HCT116 (cell line): ENCODE data around the gene NUDT9. TPM values are rescaled to one million over a fixed set of nuclear protein-coding genes. Genes with fewer than 3 reads are reported as not detected.

ENCODE experiments used
- ATAC-seq: fragments of 200-7000 bp; cut with Tn5 transposase; 2 replicates; pipeline ENCODE4 v1.9.1; 2020; ENCODE audit warnings: mild to moderate bottlenecking, moderate library complexity
- BruUV-seq: library from RNA; stranded (reverse); fragments of 400-500 nt; replicated peaks from 2 replicates; lab custom pipeline; 2021; lab: Mats Ljungman, UMichigan
- CTCF ChIA-PET: fragments of 300-600 bp; sonication (Branson Sonifier 250); formaldehyde crosslinking; loops from one replicate; lab custom pipeline; 2021; ENCODE audit warnings: antibody characterized with exemption; lab: Charles Lee
- POLR2A ChIA-PET: fragments of 300-600, 350-600 bp; sonication (Branson Sonifier 250); formaldehyde crosslinking; loops from one replicate; lab custom pipeline; 2021; ENCODE audit warnings: antibody characterized with exemption; lab: Charles Lee
- RAD21 ChIA-PET, 2 experiments: fragments of 300-600 bp; sonication (Branson Sonifier 250); formaldehyde crosslinking; loops; one replicate each; lab custom pipeline; 2023; ENCODE audit warnings: low total read pairs in 2 of 2; ENCODE audit not compliant: uncharacterized antibody in 2 of 2, unreplicated experiment in 2 of 2, low non-redundant PET in 1 of 2; lab: Charles Lee
- DNase-seq: peaks from one replicate; pipeline ENCODE4 v3.0.0-alpha.2; 2010; ENCODE audit warnings: low read depth, low spot score
- H2AFZ ChIP-seq: fragments of 200-600 bp; shearing (Covaris generic), sonication (generic); 2 replicates; pipeline ENCODE4 v1.6.1; 2017; ENCODE audit warnings: low read depth, mixed run types, mixed read lengths, antibody characterized with exemption, low read length; ENCODE audit not compliant: poor library complexity, severe bottlenecking
- H3K27ac ChIP-seq: 2 replicates; pipeline ENCODE4 v1.5.1; 2012; ENCODE audit warnings: low read depth, low read length
- H3K27me3 ChIP-seq: fragments of 200-600 bp; sonication (generic); 2 replicates; pipeline ENCODE4 v1.6.1; 2016; ENCODE audit warnings: mixed run types, low read length, mixed read lengths; ENCODE audit not compliant: insufficient read depth
- H3K36me3 ChIP-seq, 2 experiments: fragments of 200-500 bp in 1 of 2; fragments of 200-600 bp in 1 of 2; sonication (Bioruptor generic) in 1 of 2; sonication (generic) in 1 of 2; 2 replicates each; pipeline versions ENCODE4 v1.5.1 to v1.6.1; 2014 to 2016; ENCODE audit warnings: low read length in 2 of 2, inconsistent platforms in 1 of 2, mixed read lengths in 1 of 2, mixed run types in 1 of 2; ENCODE audit not compliant: insufficient read depth in 2 of 2, control insufficient read depth in 1 of 2
- H3K4me1 ChIP-seq, 2 experiments: fragments of 200-600 bp in 1 of 2; sonication (generic) in 1 of 2; 2 replicates each; pipeline versions ENCODE4 v1.5.1 to v1.6.1; 2012 to 2017; ENCODE audit warnings: low read length in 2 of 2, inconsistent platforms in 1 of 2, mild to moderate bottlenecking in 1 of 2, mixed read lengths in 1 of 2, mixed run types in 1 of 2, moderate library complexity in 1 of 2; ENCODE audit not compliant: insufficient read depth in 2 of 2, control insufficient read depth in 1 of 2
- H3K4me2 ChIP-seq: fragments of 200-600 bp; sonication (generic); 2 replicates; pipeline ENCODE4 v1.6.1; 2017; ENCODE audit warnings: mixed run types, low read length, mixed read lengths
- H3K4me3 ChIP-seq, 2 experiments: fragments of 200-600 bp in 1 of 2; sonication (generic) in 1 of 2; replicated peaks in 1 of 2; 2 replicates each; pipeline ENCODE4 v1.5.1; 2011 to 2016; ENCODE audit warnings: low read length in 2 of 2, control low read depth in 1 of 2, low read depth in 1 of 2, mild to moderate bottlenecking in 1 of 2, mixed read lengths in 1 of 2, mixed run types in 1 of 2
- H3K79me2 ChIP-seq: fragments of 200-600 bp; sonication (generic); 2 replicates; pipeline ENCODE4 v1.6.1; 2017; ENCODE audit warnings: mild to moderate bottlenecking, mixed run types, low read length, moderate library complexity, mixed read lengths; ENCODE audit not compliant: insufficient read depth
- H3K9ac ChIP-seq: fragments of 200-600 bp; sonication (generic); 2 replicates; pipeline ENCODE4 v1.6.1; 2016; ENCODE audit warnings: low read length, mixed read lengths
- H3K9me2 ChIP-seq: fragments of 200-600 bp; sonication (generic), shearing (Covaris generic); 2 replicates; pipeline ENCODE4 v1.6.1; 2017; ENCODE audit warnings: mixed run types, mild to moderate bottlenecking, moderate library complexity; ENCODE audit not compliant: insufficient read depth
- H3K9me3 ChIP-seq, 2 experiments: fragments of 200-500 bp in 1 of 2; fragments of 200-600 bp in 1 of 2; sonication (Bioruptor generic) in 1 of 2; sonication (generic) in 1 of 2; 2 replicates each; pipeline ENCODE4 v1.6.1; 2014 to 2017; ENCODE audit warnings: low read length in 2 of 2, mixed read lengths in 2 of 2, inconsistent platforms in 1 of 2, low read depth in 1 of 2, mild to moderate bottlenecking in 1 of 2, mixed run types in 1 of 2, moderate library complexity in 1 of 2; ENCODE audit not compliant: control insufficient read depth in 1 of 2, insufficient read depth in 1 of 2
- H4K20me1 ChIP-seq: fragments of 200-600 bp; sonication (generic), shearing (Covaris generic); 2 replicates; pipeline ENCODE4 v1.6.1; 2017; ENCODE audit warnings: mixed run types, mild to moderate bottlenecking, moderate library complexity; ENCODE audit not compliant: insufficient read depth
- ATF3 ChIP-seq: IDR thresholded peaks from 2 replicates; pipeline ENCODE4 v1.6.1; 2012
- CBX3 ChIP-seq: IDR thresholded peaks from 2 replicates; pipeline ENCODE4 v1.6.1; 2012; ENCODE audit warnings: low read depth
- CEBPB ChIP-seq: IDR thresholded peaks from 2 replicates; pipeline ENCODE4 v1.6.1; 2012; ENCODE audit warnings: low read depth
- CTCF ChIP-seq, 3 experiments: fragments of 200-600 bp in 1 of 3; sonication (generic) in 1 of 3; IDR thresholded peaks in 2 of 3; conservative IDR thresholded peaks in 1 of 3; 2 replicates each; pipeline ENCODE4 v1.5.1; 2012 to 2017; ENCODE audit warnings: low read depth in 2 of 3, low read length in 2 of 3, antibody characterized with exemption in 1 of 3, borderline replicate concordance in 1 of 3, control low read depth in 1 of 3, mild to moderate bottlenecking in 1 of 3, mixed read lengths in 1 of 3, mixed run types in 1 of 3, moderate library complexity in 1 of 3; ENCODE audit not compliant: insufficient read depth in 1 of 3
- ELF1 ChIP-seq: IDR thresholded peaks from 2 replicates; pipeline ENCODE4 v1.6.1; 2012; ENCODE audit warnings: low read depth, borderline replicate concordance
- EZH2 ChIP-seq: fragments of 200-600 bp; sonication (generic); IDR thresholded peaks from 2 replicates; pipeline ENCODE4 v1.6.1; 2017; ENCODE audit warnings: antibody characterized with exemption, mixed run types
- JUND ChIP-seq: IDR thresholded peaks from 2 replicates; pipeline ENCODE4 v1.6.1; 2012
- RAD21 ChIP-seq: IDR thresholded peaks from 2 replicates; pipeline ENCODE4 v1.6.1; 2012; ENCODE audit warnings: low read depth, mild to moderate bottlenecking
- SIN3A ChIP-seq: IDR thresholded peaks from 2 replicates; pipeline ENCODE4 v1.6.1; 2012; ENCODE audit warnings: low read depth
- SP1 ChIP-seq: IDR thresholded peaks from 2 replicates; pipeline ENCODE4 v1.6.1; 2012; ENCODE audit warnings: low read depth
- TCF7L2 ChIP-seq: IDR thresholded peaks from 2 replicates; pipeline ENCODE4 v1.7.0; 2011; ENCODE audit warnings: borderline replicate concordance, inconsistent platforms; ENCODE audit not compliant: insufficient read depth, insufficient read length; ENCODE audit errors: extremely low read depth
- YY1 ChIP-seq: IDR thresholded peaks from 2 replicates; pipeline ENCODE4 v1.6.1; 2011; ENCODE audit warnings: low read length, low read depth, moderate library complexity, mild to moderate bottlenecking; ENCODE audit not compliant: insufficient replicate concordance; ENCODE audit errors: extremely low read depth
- ZBTB33 ChIP-seq: IDR thresholded peaks from 2 replicates; pipeline ENCODE4 v1.6.1; 2011; ENCODE audit warnings: mild to moderate bottlenecking, low read length, moderate library complexity; ENCODE audit not compliant: insufficient replicate concordance; ENCODE audit errors: extremely low read depth
- ZFX ChIP-seq: fragments of 450-650 bp; IDR thresholded peaks from 2 replicates; pipeline ENCODE4 v1.6.1; 2017
- intact Hi-C: fragments of 100-400 bp; cut with micrococcal nuclease; formaldehyde crosslinking; loops from 2 replicates; pipeline ENCODE4 v1.10.0; 2022
- total RNA-seq: library from RNA; stranded (reverse); gene quantifications from one replicate; pipeline ENCODE4 v1.2.1, GENCODE V29; 2021; ENCODE audit not compliant: unreplicated experiment

Gene NUDT9
- total RNA-seq, 1 experiment from 2014 or later: 13.5 TPM

- ChIA-PET POLR2A (interaction anchor here (2.0 kb wide), 1 partner anchor 9 kb away, joined by 12 read pairs; the partner anchor contains the start of gene HSD17B11), RAD21 (no interaction called here), CTCF (interaction anchor here (1.1 kb wide), 1 partner anchor 9 kb away, joined by 6 read pairs; the partner anchor contains the start of gene HSD17B11)
- H3K9me3 ChIP-seq: no peaks in the 10 kb centered on the region
- no peaks in the 10 kb centered on the region for H3K27me3 ChIP-seq
- no peak overlapping the region for H3K4me2 ChIP-seq
- no peak for DNase-seq
- no peaks in the 10 kb centered on the region for H3K9me2 ChIP-seq
- no TSS peak for BruUV-seq
- H3K79me2 ChIP-seq: peaks cover 59% of the 10 kb centered on the region
- no peak overlapping the region for H3K9ac ChIP-seq
- no peaks in the 10 kb centered on the region for H3K4me1 ChIP-seq
- TF ChIP-seq ELF1 (no peak), EZH2 (no peak), ZBTB33 (no peak), SP1 (no peak)
- intact Hi-C loops: no loop called here
- ATAC-seq: no peak
- no peak overlapping the region for H2AFZ ChIP-seq
- no peak overlapping the region for H3K27ac ChIP-seq
- H3K4me3 ChIP-seq: no peak overlapping the region
- H4K20me1 ChIP-seq: no peaks in the 10 kb centered on the region
- peaks cover 4 to 9% of the 10 kb centered on the region in 2 experiments; a peak in 1 of 4 replicates for H3K36me3 ChIP-seq
Observed at GRCh38 chr4:87382116-87382515, 40.3 kb upstream of the NUDT9 start.

GRCh38 chr4:87382931-87383330 lies 39.4 kb upstream of the NUDT9 start:
- CTCF ChIA-PET: no interaction called here
- Histone ChIP-seq H4K20me1 (no peaks in the 10 kb centered on the region), H3K36me3 (peaks cover 4 to 9% of the 10 kb centered on the region in 2 experiments; a peak in 1 of 4 replicates), H3K4me2 (no peak overlapping the region), H3K27ac (no peak overlapping the region), H3K9ac (no peak overlapping the region), H3K27me3 (no peaks in the 10 kb centered on the region), H2AFZ (no peak overlapping the region), H3K9me3 (no peaks in the 10 kb centered on the region), H3K79me2 (peaks cover 59% of the 10 kb centered on the region), H3K4me1 (no peaks in the 10 kb centered on the region), H3K9me2 (no peaks in the 10 kb centered on the region), H3K4me3 (no peak overlapping the region)
- ATAC-seq: no peak
- no peak for DNase-seq
- no TSS peak for BruUV-seq
- POLR2A ChIA-PET: interaction anchor here (2.0 kb wide), 1 partner anchor 8 kb away, joined by 12 read pairs; the partner anchor contains the start of gene HSD17B11
- intact Hi-C loops: no loop called here
- RAD21 ChIA-PET: no interaction called here
- TF ChIP-seq YY1 (no peak), CEBPB (no peak), ZFX (no peak), ZBTB33 (no peak), ATF3 (no peak), TCF7L2 (no peak), SIN3A (no peak), CTCF (IDR thresholded peaks at IDR 0.05 in 2 of 3, conservative IDR thresholded peaks at IDR 0.05 in 1 of 3; ENCODE audit: borderline replicate concordance in 1 of 3, insufficient read depth in 1 of 3, low read depth in 2 of 3, low read length in 2 of 3) (no peak), RAD21 (no peak), CBX3 (no peak), JUND (no peak), EZH2 (no peak)
